ENCODE results near the gene HPS3.

Gene HPS3

GRCh38 chr3:149122721-149123578 is 6.5 kb upstream of the HPS3 start:
- no peak for DNase-seq (ENCODE audit: low read depth in 1 of 2, low spot score in 1 of 2)

- DNase-seq (ENCODE audit: low read depth in 1 of 2, low spot score in 1 of 2): no peak
Measured at GRCh38 chr3:149128821-149129220, 617 bp upstream of the HPS3 start.

- no peak for DNase-seq (ENCODE audit: low read depth in 1 of 2, low spot score in 1 of 2)
Measured at GRCh38 chr3:149131589-149131988, 2.2 kb downstream of the HPS3 start.

GRCh38 chr3:149134575-149134974 is 5.1 kb downstream of the HPS3 start:
- DNase-seq (ENCODE audit: low read depth in 1 of 2, low spot score in 1 of 2): no peak

GRCh38 chr3:149142682-149143081 is 13.2 kb downstream of the HPS3 start:
- no peak for DNase-seq (ENCODE audit: low read depth in 1 of 2, low spot score in 1 of 2)

- DNase-seq (ENCODE audit: low read depth in 1 of 2, low spot score in 1 of 2): no peak
Measured at GRCh38 chr3:149145356-149145755, 15.9 kb downstream of the HPS3 start.

GRCh38 chr3:149145974-149146373 is 16.5 kb downstream of the HPS3 start:
- DNase-seq (ENCODE audit: low read depth in 1 of 2, low spot score in 1 of 2): no peak

GRCh38 chr3:149150436-149150835 is 21.0 kb downstream of the HPS3 start:
- DNase-seq (ENCODE audit: low read depth in 1 of 2, low spot score in 1 of 2): no peak

- no peak for DNase-seq (ENCODE audit: low read depth in 1 of 2, low spot score in 1 of 2)
Measured at GRCh38 chr3:149151843-149152242, 22.4 kb downstream of the HPS3 start.

GRCh38 chr3:149152420-149152819 is 23.0 kb downstream of the HPS3 start:
- no peak for DNase-seq (ENCODE audit: low read depth in 1 of 2, low spot score in 1 of 2)

- DNase-seq (ENCODE audit: low read depth in 1 of 2, low spot score in 1 of 2): no peak
Measured at GRCh38 chr3:149153402-149153801, 24.0 kb downstream of the HPS3 start.

GRCh38 chr3:149160754-149161300 is 31.4 kb downstream of the HPS3 start:
- no peak for DNase-seq (ENCODE audit: low read depth in 1 of 2, low spot score in 1 of 2)

- no peak for DNase-seq (ENCODE audit: low read depth in 1 of 2, low spot score in 1 of 2)
Measured at GRCh38 chr3:149162007-149162406, 32.6 kb downstream of the HPS3 start.

- DNase-seq (ENCODE audit: low read depth in 1 of 2, low spot score in 1 of 2): no peak
Measured at GRCh38 chr3:149163066-149163465, 33.6 kb downstream of the HPS3 start.

- no peak for DNase-seq (ENCODE audit: low read depth in 1 of 2, low spot score in 1 of 2)
Measured at GRCh38 chr3:149167898-149168297, 38.5 kb downstream of the HPS3 start.

GRCh38 chr3:149170672-149171071 is 41.2 kb downstream of the HPS3 start:
- DNase-seq (ENCODE audit: low read depth in 1 of 2, low spot score in 1 of 2): no peak

GRCh38 chr3:149174901-149175300 is 45.5 kb downstream of the HPS3 start:
- no peak for DNase-seq (ENCODE audit: low read depth in 1 of 2, low spot score in 1 of 2)

- no peak for DNase-seq (ENCODE audit: low read depth in 1 of 2, low spot score in 1 of 2)
Measured at GRCh38 chr3:149177122-149177521, 47.7 kb downstream of the HPS3 start.

- DNase-seq (ENCODE audit: low read depth in 1 of 2, low spot score in 1 of 2): no peak
Measured at GRCh38 chr3:149179220-149179619, 49.8 kb downstream of the HPS3 start.

- no peak for DNase-seq (ENCODE audit: low read depth in 1 of 2, low spot score in 1 of 2)
Measured at GRCh38 chr3:149180057-149180573, 50.7 kb downstream of the HPS3 start.

GRCh38 chr3:149181182-149181581 is 51.7 kb downstream of the HPS3 start:
- DNase-seq (ENCODE audit: low read depth in 1 of 2, low spot score in 1 of 2): no peak

GRCh38 chr3:149186219-149186618 is 56.8 kb downstream of the HPS3 start:
- no peak for DNase-seq (ENCODE audit: low read depth in 1 of 2, low spot score in 1 of 2)

GRCh38 chr3:149186721-149187120 is 57.3 kb downstream of the HPS3 start:
- no peak for DNase-seq (ENCODE audit: low read depth in 1 of 2, low spot score in 1 of 2)

Data from activated T-helper 1 cell treated with anti-CD3 and anti-CD28 coated beads, Interleukin-2, amount 50 U/mL, for 16 hours (primary cell).